ENCODE measurements around the gene CCSER1. TPM values are rescaled to one million over a fixed set of nuclear protein-coding genes. Genes with fewer than 3 reads are reported as not detected.

Gene CCSER1
- polyA plus RNA-seq, 1 donor from 2014 or later = 20.8 TPM

GRCh38 chr4:90189946-90190345 is 62.8 kb downstream of the CCSER1 start:
- H3K27me3 ChIP-seq (ENCODE audit: insufficient read depth, low read depth, low read length) = no peaks in the 10 kb centered on the region
- H3K9me3 ChIP-seq (ENCODE audit: low read length) = no peaks in the 10 kb centered on the region
- TF ChIP-seq, protein P1, sequence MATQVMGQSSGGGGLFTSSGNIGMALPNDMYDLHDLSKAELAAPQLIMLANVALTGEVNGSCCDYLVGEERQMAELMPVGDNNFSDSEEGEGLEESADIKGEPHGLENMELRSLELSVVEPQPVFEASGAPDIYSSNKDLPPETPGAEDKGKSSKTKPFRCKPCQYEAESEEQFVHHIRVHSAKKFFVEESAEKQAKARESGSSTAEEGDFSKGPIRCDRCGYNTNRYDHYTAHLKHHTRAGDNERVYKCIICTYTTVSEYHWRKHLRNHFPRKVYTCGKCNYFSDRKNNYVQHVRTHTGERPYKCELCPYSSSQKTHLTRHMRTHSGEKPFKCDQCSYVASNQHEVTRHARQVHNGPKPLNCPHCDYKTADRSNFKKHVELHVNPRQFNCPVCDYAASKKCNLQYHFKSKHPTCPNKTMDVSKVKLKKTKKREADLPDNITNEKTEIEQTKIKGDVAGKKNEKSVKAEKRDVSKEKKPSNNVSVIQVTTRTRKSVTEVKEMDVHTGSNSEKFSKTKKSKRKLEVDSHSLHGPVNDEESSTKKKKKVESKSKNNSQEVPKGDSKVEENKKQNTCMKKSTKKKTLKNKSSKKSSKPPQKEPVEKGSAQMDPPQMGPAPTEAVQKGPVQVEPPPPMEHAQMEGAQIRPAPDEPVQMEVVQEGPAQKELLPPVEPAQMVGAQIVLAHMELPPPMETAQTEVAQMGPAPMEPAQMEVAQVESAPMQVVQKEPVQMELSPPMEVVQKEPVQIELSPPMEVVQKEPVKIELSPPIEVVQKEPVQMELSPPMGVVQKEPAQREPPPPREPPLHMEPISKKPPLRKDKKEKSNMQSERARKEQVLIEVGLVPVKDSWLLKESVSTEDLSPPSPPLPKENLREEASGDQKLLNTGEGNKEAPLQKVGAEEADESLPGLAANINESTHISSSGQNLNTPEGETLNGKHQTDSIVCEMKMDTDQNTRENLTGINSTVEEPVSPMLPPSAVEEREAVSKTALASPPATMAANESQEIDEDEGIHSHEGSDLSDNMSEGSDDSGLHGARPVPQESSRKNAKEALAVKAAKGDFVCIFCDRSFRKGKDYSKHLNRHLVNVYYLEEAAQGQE (IDR thresholded peaks at IDR 0.05; ENCODE audit: borderline replicate concordance) = no peak
- TF ChIP-seq POLR2AphosphoS5 (IDR thresholded peaks at IDR 0.05) = no peak
- no peak for TF ChIP-seq SMC3 (conservative IDR thresholded peaks at IDR 0.05; ENCODE audit: poor library complexity)
- no peak for TF ChIP-seq TAF1 (IDR thresholded peaks at IDR 0.05; ENCODE audit: low read depth)
- TF ChIP-seq, protein P2, sequence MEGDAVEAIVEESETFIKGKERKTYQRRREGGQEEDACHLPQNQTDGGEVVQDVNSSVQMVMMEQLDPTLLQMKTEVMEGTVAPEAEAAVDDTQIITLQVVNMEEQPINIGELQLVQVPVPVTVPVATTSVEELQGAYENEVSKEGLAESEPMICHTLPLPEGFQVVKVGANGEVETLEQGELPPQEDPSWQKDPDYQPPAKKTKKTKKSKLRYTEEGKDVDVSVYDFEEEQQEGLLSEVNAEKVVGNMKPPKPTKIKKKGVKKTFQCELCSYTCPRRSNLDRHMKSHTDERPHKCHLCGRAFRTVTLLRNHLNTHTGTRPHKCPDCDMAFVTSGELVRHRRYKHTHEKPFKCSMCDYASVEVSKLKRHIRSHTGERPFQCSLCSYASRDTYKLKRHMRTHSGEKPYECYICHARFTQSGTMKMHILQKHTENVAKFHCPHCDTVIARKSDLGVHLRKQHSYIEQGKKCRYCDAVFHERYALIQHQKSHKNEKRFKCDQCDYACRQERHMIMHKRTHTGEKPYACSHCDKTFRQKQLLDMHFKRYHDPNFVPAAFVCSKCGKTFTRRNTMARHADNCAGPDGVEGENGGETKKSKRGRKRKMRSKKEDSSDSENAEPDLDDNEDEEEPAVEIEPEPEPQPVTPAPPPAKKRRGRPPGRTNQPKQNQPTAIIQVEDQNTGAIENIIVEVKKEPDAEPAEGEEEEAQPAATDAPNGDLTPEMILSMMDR (IDR thresholded peaks at IDR 0.05; ENCODE audit: poor library complexity, severe bottlenecking) = no peak
- TF ChIP-seq EP300 (conservative IDR thresholded peaks at IDR 0.05; ENCODE audit: poor library complexity, severe bottlenecking) = no peak
- no peak for TF ChIP-seq RAD21 (conservative IDR thresholded peaks at IDR 0.05)
- no peak for TF ChIP-seq MXI1 (conservative IDR thresholded peaks at IDR 0.05; ENCODE audit: poor library complexity, severe bottlenecking)
- H3K9me2 ChIP-seq (ENCODE audit: insufficient read depth, low read length) = no peaks in the 10 kb centered on the region
- no peaks in the 10 kb centered on the region for H3F3A ChIP-seq (ENCODE audit: insufficient read depth, low read length, poor library complexity, severe bottlenecking)
- H3K4me3 ChIP-seq (ENCODE audit: low read length) = no peak overlapping the region
- no peaks in the 10 kb centered on the region for H3K79me2 ChIP-seq (replicated peaks; ENCODE audit: insufficient read depth, low read length)
- no peaks in the 10 kb centered on the region for H4K20me1 ChIP-seq (ENCODE audit: insufficient read depth)
- H2AFZ ChIP-seq (ENCODE audit: low read depth, low read length) = no peak overlapping the region
- no peaks in the 10 kb centered on the region for H3K36me3 ChIP-seq (ENCODE audit: insufficient read depth, low read length)
- H3K4me2 ChIP-seq (ENCODE audit: low read length) = no peak overlapping the region
- H3K27ac ChIP-seq (ENCODE audit: low read length) = no peak overlapping the region
- no peak overlapping the region for H3K9ac ChIP-seq (ENCODE audit: low read length)

DNA sequence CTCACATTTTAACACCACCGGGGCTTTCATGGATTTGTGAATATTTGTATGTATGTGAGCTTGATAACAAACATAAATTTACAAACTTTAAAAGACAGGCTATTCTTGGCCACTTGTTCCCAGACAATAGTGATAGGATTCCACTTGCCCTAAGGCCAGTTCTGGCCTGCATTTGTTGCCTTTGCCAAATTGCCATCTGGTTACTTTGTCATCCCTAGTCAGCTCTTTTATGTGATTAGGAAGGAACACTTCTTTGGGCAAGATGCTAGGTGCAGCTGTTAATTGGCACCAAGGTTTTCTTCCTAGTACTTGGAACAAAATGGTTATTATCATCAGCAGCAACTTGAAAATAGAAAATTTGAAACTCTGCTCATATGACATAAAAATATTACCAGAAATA is 63.3 kb downstream of the CCSER1 start:
- Histone ChIP-seq H2AFZ (ENCODE audit: low read depth, low read length) (no peak overlapping the region), H3K9me3 (ENCODE audit: low read length) (no peaks in the 10 kb centered on the region), H4K20me1 (ENCODE audit: insufficient read depth) (no peaks in the 10 kb centered on the region), H3F3A (ENCODE audit: insufficient read depth, low read length, poor library complexity, severe bottlenecking) (no peaks in the 10 kb centered on the region), H3K27ac (ENCODE audit: low read length) (no peak overlapping the region), H3K27me3 (ENCODE audit: insufficient read depth, low read depth, low read length) (no peaks in the 10 kb centered on the region), H3K79me2 (replicated peaks; ENCODE audit: insufficient read depth, low read length) (no peaks in the 10 kb centered on the region), H3K4me3 (ENCODE audit: low read length) (no peak overlapping the region), H3K9me2 (ENCODE audit: insufficient read depth, low read length) (no peaks in the 10 kb centered on the region), H3K9ac (ENCODE audit: low read length) (no peak overlapping the region), H3K36me3 (ENCODE audit: insufficient read depth, low read length) (no peaks in the 10 kb centered on the region), H3K4me2 (ENCODE audit: low read length) (no peak overlapping the region)
- TF ChIP-seq EP300 (conservative IDR thresholded peaks at IDR 0.05; ENCODE audit: poor library complexity, severe bottlenecking) (no peak), EZH2 (IDR thresholded peaks at IDR 0.05; ENCODE audit: borderline replicate concordance, insufficient read depth, low read length, poor library complexity, severe bottlenecking) (no peak), POLR2AphosphoS5 (IDR thresholded peaks at IDR 0.05) (no peak), MXI1 (conservative IDR thresholded peaks at IDR 0.05; ENCODE audit: poor library complexity, severe bottlenecking) (no peak), SMC3 (conservative IDR thresholded peaks at IDR 0.05; ENCODE audit: poor library complexity) (no peak), RAD21 (conservative IDR thresholded peaks at IDR 0.05) (no peak), TAF1 (IDR thresholded peaks at IDR 0.05; ENCODE audit: low read depth) (no peak)
- TF ChIP-seq, protein P1 (IDR thresholded peaks at IDR 0.05; ENCODE audit: borderline replicate concordance) = no peak
- TF ChIP-seq, protein P2 (IDR thresholded peaks at IDR 0.05; ENCODE audit: poor library complexity, severe bottlenecking) = no peak

All from neural cell (in vitro differentiated cells).